WI38 (cell line): ENCODE results near the gene PITPNM3.

Experiments
- H3K4me3 ChIP-seq: 2 replicates; pipeline ENCODE4 v1.5.1; 2011; ENCODE audit warnings: low read depth, mild to moderate bottlenecking, control low read depth, low read length
- TF ChIP-seq, protein P1 (sequence below): IDR thresholded peaks from 2 replicates; pipeline ENCODE4 v1.5.1; 2012; ENCODE audit warnings: low read depth, mild to moderate bottlenecking, control low read depth, low read length

The PITPNM3 gene

DNA sequence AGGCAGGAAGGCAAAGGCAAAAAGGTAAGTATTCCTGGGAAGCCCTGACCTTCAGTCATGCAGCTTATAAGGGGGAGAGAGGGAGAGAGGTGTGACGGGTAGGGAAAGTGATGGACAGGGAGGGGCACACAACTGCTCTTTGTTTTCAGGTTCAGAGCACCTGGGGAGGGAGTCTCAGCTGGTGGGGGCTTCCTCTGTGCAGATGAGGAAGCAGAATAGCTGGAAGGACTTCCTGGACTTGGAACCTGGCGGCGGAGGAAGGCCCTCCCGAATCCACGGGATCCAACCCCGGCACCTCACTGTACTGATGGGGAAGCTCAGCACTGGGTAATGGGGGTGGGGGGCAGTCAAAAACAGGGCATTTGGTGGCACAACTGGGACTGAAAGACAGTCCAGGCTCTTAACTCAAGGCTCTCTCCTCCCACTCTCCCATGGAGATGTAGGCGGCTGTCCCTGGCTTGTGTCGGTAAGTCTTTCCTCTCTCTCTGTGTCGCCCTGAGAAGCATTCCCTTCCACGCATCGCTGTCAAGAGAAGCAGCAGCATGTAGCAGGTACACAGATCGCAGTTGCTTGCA lies 11.9 kb upstream of the PITPNM3 start:
- H3K4me3 ChIP-seq: no peak overlapping the region
- TF ChIP-seq, protein P1, sequence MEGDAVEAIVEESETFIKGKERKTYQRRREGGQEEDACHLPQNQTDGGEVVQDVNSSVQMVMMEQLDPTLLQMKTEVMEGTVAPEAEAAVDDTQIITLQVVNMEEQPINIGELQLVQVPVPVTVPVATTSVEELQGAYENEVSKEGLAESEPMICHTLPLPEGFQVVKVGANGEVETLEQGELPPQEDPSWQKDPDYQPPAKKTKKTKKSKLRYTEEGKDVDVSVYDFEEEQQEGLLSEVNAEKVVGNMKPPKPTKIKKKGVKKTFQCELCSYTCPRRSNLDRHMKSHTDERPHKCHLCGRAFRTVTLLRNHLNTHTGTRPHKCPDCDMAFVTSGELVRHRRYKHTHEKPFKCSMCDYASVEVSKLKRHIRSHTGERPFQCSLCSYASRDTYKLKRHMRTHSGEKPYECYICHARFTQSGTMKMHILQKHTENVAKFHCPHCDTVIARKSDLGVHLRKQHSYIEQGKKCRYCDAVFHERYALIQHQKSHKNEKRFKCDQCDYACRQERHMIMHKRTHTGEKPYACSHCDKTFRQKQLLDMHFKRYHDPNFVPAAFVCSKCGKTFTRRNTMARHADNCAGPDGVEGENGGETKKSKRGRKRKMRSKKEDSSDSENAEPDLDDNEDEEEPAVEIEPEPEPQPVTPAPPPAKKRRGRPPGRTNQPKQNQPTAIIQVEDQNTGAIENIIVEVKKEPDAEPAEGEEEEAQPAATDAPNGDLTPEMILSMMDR: no peak

DNA sequence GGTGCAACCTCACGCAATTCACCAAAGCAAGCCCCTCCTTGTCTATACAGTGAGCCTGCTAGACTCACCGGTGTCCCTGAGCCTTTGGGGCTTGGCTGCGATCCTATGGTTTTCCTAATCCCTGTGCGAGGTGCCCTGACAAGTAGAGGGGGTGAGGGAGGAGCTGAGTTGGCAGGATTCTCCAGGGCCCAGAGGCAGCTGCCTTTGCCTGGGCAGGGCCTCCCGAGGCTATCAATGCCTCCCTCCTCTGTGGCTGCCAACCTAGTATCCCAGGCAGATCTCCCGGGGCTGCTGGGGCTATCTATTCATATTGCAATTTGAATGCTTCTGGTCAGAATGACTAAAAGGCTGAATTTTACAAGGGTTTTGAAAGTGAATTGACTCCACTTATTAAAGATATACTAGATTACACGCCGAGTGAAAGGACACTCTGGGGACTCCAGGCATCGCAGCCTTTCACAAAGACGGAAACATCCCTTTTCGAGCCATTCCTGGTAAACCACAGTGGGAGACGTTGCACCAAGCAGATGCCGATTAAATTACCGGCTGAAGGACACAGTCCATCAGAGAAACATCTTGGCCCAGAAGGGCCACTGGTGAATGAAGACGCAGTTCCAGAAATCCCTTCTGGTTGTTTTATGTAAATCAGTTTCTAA lies 11.3 kb upstream of the PITPNM3 start:
- no peak overlapping the region for H3K4me3 ChIP-seq
- TF ChIP-seq, protein P1: no peak

DNA sequence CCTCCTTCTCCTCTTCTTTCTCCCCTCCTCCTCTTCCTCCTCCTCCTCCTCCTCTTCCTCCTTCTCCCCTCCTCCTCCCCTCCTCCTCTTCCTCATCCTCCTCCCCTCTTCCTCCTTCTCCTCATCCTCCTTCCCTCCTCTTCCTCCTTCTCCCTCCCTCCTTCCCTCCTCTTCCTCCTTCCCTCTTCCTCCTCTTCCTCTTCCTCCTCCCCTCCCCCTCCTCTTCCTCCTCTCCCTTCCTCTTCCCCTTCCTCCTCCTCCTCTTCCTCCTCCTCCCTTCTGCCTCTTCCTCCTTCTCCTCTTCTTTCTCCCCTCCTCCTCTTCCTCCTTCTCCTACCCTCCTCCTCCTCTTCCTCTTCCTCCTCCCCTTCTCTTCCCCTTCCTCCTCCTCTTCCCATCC lies 5.1 kb upstream of the PITPNM3 start:
- no peak overlapping the region for H3K4me3 ChIP-seq
- TF ChIP-seq, protein P1: no peak

DNA sequence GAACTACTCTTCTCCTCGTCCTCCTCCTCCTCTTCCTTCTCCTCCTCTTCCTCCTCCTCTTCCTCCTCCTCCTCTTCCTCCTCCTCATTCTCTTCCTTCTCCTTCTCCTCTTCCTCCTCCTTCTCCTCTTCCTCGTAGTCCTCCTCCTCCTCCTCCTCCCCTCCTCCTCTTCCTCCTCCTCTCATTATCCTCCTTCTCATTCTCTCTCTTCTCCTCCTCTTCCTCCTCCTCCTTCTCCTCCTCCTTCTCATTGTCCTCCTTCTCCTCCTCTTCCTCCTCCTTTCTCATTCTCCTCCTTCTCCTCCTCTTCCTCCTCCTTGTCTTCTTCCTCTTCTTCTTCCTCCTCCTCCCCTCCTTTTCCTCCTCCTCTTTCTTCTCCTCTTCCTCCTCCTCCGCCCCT lies 4.1 kb upstream of the PITPNM3 start:
- H3K4me3 ChIP-seq: no peak overlapping the region
- TF ChIP-seq, protein P1: no peak

DNA sequence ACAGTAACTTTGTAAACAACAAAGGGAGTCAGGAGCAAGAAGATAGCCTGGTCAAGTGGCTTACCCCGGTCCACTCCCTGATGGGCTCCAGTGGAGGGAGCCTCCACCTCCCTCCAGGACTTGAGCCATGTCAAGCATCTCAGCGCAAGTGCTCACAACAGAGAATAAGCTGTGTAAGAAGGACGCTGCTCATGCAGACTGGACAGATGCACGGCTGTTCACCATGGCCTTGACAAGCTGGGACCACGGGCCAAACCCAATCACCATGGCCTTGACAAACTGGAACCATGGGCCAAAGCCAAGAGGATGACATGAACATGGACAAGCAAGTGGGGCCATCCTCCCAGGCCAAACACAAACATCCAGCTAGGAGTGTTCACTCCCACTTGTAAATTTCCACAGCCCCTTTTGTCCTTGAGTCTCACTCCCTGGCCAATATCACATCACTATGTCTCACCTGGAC lies 3.4 kb upstream of the PITPNM3 start:
- TF ChIP-seq, protein P1: no peak
- no peak overlapping the region for H3K4me3 ChIP-seq

DNA sequence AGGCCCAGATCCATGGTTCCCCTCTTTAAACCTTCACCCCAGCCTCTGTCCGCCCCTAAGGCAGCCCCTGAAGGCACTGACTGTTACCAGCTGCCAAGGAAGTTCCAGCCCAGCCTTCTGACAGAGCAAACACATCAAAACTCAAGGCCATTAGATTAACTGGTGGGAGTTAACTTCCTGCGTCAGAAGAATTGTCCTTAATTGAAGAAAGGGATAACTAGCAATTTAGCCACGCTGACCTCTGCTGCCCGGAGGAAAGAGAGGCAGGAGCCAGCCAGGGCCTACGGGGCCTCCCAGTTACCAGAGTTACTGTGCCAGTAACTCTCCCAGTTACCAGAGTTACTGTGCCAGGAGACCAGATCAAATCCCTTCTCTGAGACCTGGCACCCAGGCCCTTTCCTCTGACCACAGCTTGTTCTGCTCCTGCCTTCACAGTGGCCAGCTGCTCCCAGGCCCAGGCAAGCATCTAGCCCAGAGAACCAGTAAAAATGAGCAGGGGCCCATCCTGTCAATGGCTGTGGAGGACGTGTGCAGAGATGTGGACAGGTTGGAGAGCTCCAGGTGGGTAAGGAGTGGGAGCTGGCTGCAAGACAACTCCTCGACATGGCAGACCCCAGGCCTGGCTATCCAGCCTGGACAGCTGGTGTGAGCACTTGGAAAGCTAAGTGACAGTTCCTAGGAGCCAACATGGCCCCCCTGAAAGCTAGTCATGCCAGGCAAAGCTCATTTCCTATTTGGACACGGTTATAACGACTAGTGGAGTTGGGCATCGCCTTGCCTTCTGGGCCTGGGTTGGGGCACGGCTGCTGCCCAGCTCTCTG lies 2.8 kb upstream of the PITPNM3 start:
- TF ChIP-seq, protein P1: no peak
- no peak overlapping the region for H3K4me3 ChIP-seq

DNA sequence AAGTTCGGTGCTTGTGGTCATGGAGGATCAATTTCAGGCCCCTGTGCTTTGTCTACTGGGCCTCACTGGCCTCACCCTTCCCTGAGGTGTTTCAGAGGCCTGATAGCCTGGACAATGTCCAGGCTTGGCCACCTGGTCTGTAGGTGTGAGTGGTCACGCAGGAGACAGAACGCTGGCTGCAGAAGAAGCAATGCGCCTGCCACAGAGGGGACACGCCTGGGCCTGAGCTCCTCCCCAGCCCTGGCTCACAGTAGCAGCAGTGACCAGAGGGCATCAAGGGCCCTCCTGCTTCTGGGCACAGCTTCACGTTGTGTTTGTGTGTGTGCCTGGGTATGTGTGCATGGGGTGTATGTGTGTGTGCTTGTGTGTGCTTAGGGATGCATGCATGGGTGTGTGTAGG lies 1.9 kb upstream of the PITPNM3 start:
- H3K4me3 ChIP-seq: no peak overlapping the region
- TF ChIP-seq, protein P1: no peak
